Loucy (cell line): ENCODE results near the gene CKM.

ENCODE experiments used
- EZH2phosphoT487 ChIP-seq: fragments of 200-600 bp; IDR thresholded peaks from 2 replicates; pipeline ENCODE4 v1.6.1; 2018; ENCODE audit warnings: antibody characterized with exemption, mild to moderate bottlenecking, moderate library complexity, borderline replicate concordance
- TF ChIP-seq, protein P1 (sequence below): fragments of 200-600 bp; sonication (generic); conservative IDR thresholded peaks from 2 replicates; pipeline ENCODE4 v1.5.1; 2014; ENCODE audit warnings: mild to moderate bottlenecking, antibody characterized with exemption, low read length

DNA sequence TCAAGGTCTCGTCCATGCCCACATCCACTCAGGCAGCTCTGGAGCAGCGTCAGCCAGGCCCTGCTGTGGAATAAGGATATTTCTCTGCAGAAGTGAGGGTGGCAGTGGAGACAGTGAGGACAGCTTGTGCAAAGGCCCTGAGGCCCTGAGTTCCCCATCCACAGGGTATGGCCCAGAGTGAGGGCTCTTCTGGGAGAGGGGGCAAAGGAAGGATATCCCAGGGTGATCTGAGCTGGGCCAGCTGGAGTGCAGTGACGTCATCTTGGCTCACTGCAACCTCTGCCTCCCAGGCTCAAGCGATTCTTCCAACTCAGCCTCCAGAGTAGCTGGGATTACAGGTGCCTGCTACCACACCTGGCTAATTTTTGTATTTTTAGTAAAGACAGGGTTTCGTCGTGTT, 60.1 kb downstream of the CKM start:
- TF ChIP-seq, protein P1, sequence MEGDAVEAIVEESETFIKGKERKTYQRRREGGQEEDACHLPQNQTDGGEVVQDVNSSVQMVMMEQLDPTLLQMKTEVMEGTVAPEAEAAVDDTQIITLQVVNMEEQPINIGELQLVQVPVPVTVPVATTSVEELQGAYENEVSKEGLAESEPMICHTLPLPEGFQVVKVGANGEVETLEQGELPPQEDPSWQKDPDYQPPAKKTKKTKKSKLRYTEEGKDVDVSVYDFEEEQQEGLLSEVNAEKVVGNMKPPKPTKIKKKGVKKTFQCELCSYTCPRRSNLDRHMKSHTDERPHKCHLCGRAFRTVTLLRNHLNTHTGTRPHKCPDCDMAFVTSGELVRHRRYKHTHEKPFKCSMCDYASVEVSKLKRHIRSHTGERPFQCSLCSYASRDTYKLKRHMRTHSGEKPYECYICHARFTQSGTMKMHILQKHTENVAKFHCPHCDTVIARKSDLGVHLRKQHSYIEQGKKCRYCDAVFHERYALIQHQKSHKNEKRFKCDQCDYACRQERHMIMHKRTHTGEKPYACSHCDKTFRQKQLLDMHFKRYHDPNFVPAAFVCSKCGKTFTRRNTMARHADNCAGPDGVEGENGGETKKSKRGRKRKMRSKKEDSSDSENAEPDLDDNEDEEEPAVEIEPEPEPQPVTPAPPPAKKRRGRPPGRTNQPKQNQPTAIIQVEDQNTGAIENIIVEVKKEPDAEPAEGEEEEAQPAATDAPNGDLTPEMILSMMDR, result no peak
- TF ChIP-seq EZH2phosphoT487, result no peak
